Testis (tissue), 3 donors: ENCODE results near the gene OR5A1. TPM values are rescaled to one million over a fixed set of nuclear protein-coding genes. Genes with fewer than 3 reads are reported as not detected.

ENCODE experiments used
- DNase-seq: peaks from one replicate; pipeline ENCODE4 v3.0.0-alpha.2; 2019
- H3K27ac ChIP-seq, 2 donors: fragments of 200-600 bp; sonication (generic); one replicate each; pipeline ENCODE4 v1.5.1; 2019
- H3K27me3 ChIP-seq: fragments of 200-600 bp; sonication (generic); one replicate; pipeline ENCODE4 v1.5.1; 2019
- H3K36me3 ChIP-seq: fragments of 200-600 bp; sonication (generic); one replicate; pipeline ENCODE4 v1.5.1; 2017; ENCODE audit warnings: low read depth; ENCODE audit errors: missing control alignments
- H3K4me1 ChIP-seq: fragments of 200-600 bp; sonication (generic); one replicate; pipeline ENCODE4 v1.5.1; 2019
- H3K4me3 ChIP-seq, 2 donors: fragments of 200-600 bp; sonication (generic); one replicate each; pipeline ENCODE4 v1.5.1; 2017 to 2019
- H3K9me3 ChIP-seq: fragments of 200-600 bp; sonication (generic); one replicate; pipeline ENCODE4 v1.5.1; 2017
- POLR2A ChIP-seq: fragments of 450-650 bp; IDR thresholded peaks from one replicate; pipeline ENCODE4 v1.6.1; 2017; ENCODE audit warnings: antibody characterized with exemption, mild to moderate bottlenecking, moderate library complexity
- WGBS, 2 donors: methylation state at CpG; one replicate each; pipeline ENCODE4 v1.1.5; 2018; 5-methylcytosine and 5-hydroxymethylcytosine counted together
- intact Hi-C: fragments of 100-400 bp; cut with DNase I; formaldehyde crosslinking; loops from one replicate; pipeline ENCODE4 v1.15.1; 2023; ENCODE audit warnings: low total_unique reads
- polyA plus RNA-seq: library from polyadenylated mRNA; stranded (reverse); fragments of 350-450 nt; fragmentation: Illumina TruSeq; extraction: RNeasy Lipid Tissue Mini Kit (QIAGEN cat#74804); gene quantifications from one replicate; pipeline ENCODE4 v1.2.3, GENCODE V29; 2014; ENCODE audit warnings: low read depth, low replicate concordance; ENCODE audit not compliant: insufficient read depth
- total RNA-seq, 2 donors: library from RNA; depleted of rRNA; stranded (reverse); fragments of >200 nt; gene quantifications; one replicate each; pipeline ENCODE4 v1.2.3, GENCODE V29; 2016
- TF ChIP-seq, protein P1 (sequence below), 3 experiments: fragments of 450-650 bp in 2 of 3; fragments of 200-600 bp in 1 of 3; sonication (generic) in 1 of 3; IDR thresholded peaks; one replicate each; pipeline ENCODE4 v1.5.1; 2016 to 2019; ENCODE audit warnings: antibody characterized with exemption in 3 of 3, mild to moderate bottlenecking in 2 of 3, moderate library complexity in 1 of 3

OR5A1 gene
- total and polyA plus RNA-seq, 3 donors from 2014 or later, result 0.21 to 1.3 (median 0.24) TPM

DNA sequence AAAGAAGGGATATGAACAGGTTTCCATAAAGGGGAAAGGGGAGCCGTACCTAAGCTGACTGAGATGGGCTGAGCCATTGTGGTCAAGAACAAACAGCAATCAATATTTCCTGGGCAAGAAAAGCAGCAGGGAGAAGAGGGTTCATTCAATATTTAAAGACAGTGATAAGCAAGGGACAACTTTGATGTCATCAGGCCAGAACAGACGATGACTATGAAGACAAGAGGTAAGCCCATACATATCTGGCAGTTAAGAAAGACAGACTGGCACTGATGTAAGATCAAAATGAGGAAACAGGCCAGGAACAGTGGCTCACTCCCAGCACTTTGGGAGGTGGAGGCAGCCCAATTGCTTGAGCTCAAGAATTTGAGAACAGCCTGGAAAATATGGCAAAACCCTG, 12.4 kb upstream of the OR5A1 start:
- Histone ChIP-seq H3K9me3 (no peaks in the 10 kb centered on the region), H3K27ac (no peak overlapping the region), H3K36me3 (no peaks in the 10 kb centered on the region), H3K27me3 (no peaks in the 10 kb centered on the region), H3K4me3 (no peak overlapping the region), H3K4me1 (no peaks in the 10 kb centered on the region)
- intact Hi-C loops, result no loop called here
- TF ChIP-seq, protein P1, sequence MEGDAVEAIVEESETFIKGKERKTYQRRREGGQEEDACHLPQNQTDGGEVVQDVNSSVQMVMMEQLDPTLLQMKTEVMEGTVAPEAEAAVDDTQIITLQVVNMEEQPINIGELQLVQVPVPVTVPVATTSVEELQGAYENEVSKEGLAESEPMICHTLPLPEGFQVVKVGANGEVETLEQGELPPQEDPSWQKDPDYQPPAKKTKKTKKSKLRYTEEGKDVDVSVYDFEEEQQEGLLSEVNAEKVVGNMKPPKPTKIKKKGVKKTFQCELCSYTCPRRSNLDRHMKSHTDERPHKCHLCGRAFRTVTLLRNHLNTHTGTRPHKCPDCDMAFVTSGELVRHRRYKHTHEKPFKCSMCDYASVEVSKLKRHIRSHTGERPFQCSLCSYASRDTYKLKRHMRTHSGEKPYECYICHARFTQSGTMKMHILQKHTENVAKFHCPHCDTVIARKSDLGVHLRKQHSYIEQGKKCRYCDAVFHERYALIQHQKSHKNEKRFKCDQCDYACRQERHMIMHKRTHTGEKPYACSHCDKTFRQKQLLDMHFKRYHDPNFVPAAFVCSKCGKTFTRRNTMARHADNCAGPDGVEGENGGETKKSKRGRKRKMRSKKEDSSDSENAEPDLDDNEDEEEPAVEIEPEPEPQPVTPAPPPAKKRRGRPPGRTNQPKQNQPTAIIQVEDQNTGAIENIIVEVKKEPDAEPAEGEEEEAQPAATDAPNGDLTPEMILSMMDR (IDR thresholded peaks at IDR 0.05), result no peak
- TF ChIP-seq POLR2A, result no peak
- 76 to 88% methylated on average over 2 of the region's 2 CpGs for WGBS, 2 donors
- no peak for DNase-seq

DNA sequence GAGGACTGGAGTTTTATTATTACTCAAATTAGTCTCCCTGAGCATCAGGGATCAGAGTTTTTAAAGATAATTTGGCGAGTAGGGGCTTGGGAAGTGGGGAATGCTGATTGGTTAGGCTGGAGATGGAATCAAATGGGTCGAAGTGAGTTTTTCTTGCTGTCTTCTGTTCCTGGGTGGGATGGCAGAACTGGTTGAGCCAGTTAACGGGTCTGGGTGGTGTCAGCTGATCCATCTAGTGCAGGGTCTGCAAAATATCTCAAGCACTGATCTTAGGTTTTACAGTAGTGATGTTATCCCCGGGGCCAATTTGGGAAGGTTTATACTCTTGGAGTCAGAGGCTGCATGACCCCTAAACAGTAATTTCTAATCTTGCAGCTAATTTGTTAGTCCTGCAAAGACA, 11.1 kb upstream of the OR5A1 start:
- TF ChIP-seq, protein P1 (IDR thresholded peaks at IDR 0.05), result no peak
- no peak for TF ChIP-seq POLR2A
- H3K36me3 ChIP-seq, result no peaks in the 10 kb centered on the region
- intact Hi-C loops, result no loop called here
- H3K27ac ChIP-seq, result no peak overlapping the region
- H3K4me3 ChIP-seq, result no peak overlapping the region
- no peaks in the 10 kb centered on the region for H3K27me3 ChIP-seq
- no peaks in the 10 kb centered on the region for H3K4me1 ChIP-seq
- DNase-seq, result no peak
- WGBS, 2 donors, result 61 to 73% methylated on average over 4 of the region's 4 CpGs
- H3K9me3 ChIP-seq, result no peaks in the 10 kb centered on the region

DNA sequence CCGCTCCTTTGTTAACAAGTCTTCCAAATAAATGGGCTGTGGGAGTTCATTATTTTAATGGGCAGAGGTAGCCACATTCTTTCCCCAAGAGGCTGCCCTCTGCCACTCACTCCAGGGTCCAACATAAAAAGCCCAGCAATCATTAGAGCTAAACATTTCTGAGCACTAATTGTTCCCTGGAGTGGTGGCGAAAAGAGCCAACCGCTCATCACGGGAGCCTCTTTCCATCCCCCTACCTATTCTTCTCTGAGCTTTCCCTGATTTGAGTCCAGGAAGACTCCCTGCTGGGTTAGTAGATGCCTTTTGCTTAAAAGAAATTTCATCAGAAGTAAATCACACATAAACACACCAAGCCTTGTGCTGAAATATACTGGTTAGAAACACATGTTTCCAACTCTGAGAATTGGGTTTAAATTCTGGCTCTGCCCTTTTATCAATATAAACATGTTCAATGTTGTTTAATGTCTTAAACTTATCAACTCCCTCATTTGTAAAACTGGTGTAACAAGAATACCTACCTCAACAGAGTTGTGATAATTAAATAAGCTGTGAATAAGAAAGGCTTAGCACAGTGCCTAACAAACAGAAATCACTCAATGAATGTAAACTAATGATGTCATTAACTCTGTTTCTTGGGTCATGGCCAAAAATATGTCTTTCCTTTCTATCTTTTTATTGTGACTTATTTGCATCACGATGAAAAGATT, 9.8 kb upstream of the OR5A1 start, which contains the start of gene OR5A2:
TSS of gene OR5A2 (minus strand) at position 53 of the 707 bp plus-strand sequence. CDS start 3,460 bp downstream, outside the sequence.
- DNase-seq, result no peak
- Histone ChIP-seq H3K27me3 (no peaks in the 10 kb centered on the region), H3K9me3 (no peaks in the 10 kb centered on the region), H3K4me3 (no peak within 1 kb of the TSS), H3K4me1 (no peaks in the 10 kb centered on the region), H3K27ac (no peak within 1 kb of the TSS), H3K36me3 (no peaks in the 10 kb centered on the region)
- intact Hi-C loops, result no loop called here
- no peak for TF ChIP-seq POLR2A
- 67 to 70% methylated on average over 5 of the region's 5 CpGs for WGBS, 2 donors

DNA sequence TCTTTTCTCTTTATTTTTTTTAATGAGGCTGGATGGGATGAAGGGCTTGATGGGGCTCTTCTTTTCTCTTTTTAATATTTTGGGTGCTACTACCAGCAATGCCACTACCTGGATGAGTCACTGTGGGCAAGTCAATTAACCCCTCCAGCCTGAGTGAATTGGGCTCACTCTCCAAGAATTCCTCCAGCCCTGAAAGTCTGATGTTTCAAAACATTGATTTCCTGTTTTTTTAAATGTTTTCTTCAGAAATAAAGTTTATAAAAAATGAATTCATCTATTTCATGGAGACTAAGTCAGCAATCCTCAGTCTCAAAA, 9.2 kb upstream of the OR5A1 start:
- no peaks in the 10 kb centered on the region for H3K9me3 ChIP-seq
- no peaks in the 10 kb centered on the region for H3K4me1 ChIP-seq
- intact Hi-C loops, result no loop called here
- TF ChIP-seq, protein P1 (IDR thresholded peaks at IDR 0.05), result no peak
- TF ChIP-seq POLR2A, result no peak
- no peaks in the 10 kb centered on the region for H3K36me3 ChIP-seq
- DNase-seq, result no peak
- no peak overlapping the region for H3K27ac ChIP-seq
- no peaks in the 10 kb centered on the region for H3K27me3 ChIP-seq
- no peak overlapping the region for H3K4me3 ChIP-seq

DNA sequence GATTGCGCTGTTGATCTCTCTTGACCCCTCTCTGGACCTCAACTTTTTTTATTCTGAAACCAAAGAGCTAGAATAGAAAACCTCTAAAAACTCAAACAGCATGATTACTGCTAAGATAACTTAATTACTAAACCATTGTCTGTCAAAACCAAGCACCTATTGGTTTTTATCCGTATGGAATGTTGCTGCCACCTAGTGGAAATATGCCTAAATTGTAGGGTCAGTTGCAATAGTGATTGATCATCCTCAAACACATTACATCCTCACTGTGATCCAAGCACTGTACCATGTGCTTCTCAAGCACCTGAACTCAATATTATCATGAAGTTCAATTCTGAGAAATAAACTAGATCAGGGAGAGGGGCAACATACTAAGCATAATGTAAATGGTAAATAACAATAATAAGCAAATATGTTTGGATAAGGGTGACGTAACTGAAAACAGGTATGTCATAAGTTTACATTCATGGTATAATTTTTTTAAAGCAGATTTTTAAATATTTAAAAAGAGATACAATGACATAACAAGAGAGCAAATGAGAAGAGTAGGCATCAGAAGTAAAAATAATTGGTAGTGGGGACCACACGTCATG, 6.2 kb upstream of the OR5A1 start:
- no peak overlapping the region for H3K4me3 ChIP-seq
- intact Hi-C loops, result no loop called here
- no peaks in the 10 kb centered on the region for H3K9me3 ChIP-seq
- H3K4me1 ChIP-seq, result no peaks in the 10 kb centered on the region
- H3K36me3 ChIP-seq, result no peaks in the 10 kb centered on the region
- DNase-seq, result peak; percentile 47
- TF ChIP-seq, protein P1 (IDR thresholded peaks at IDR 0.05), result peak; percentile 41 to 77 (median 50)
- no peak for TF ChIP-seq POLR2A
- WGBS, 2 donors, result 62 to 63% methylated on average over 4 of the region's 4 CpGs
- H3K27me3 ChIP-seq, result no peaks in the 10 kb centered on the region
- no peak overlapping the region for H3K27ac ChIP-seq
